HEK293T (cell line): ENCODE measurements around the gene WIPF1.

Experiments
- ARNT ChIP-seq: fragments of 450-650 bp; IDR thresholded peaks from 2 replicates; pipeline ENCODE4 v1.6.1; 2017; ENCODE audit warnings: mild to moderate bottlenecking
- BHLHE40 ChIP-seq: fragments of 450-650 bp; IDR thresholded peaks from 2 replicates; pipeline ENCODE4 v1.6.1; 2016; ENCODE audit warnings: mild to moderate bottlenecking, moderate library complexity, borderline replicate concordance
- FOXM1 ChIP-seq: fragments of 450-650 bp; IDR thresholded peaks from 2 replicates; pipeline ENCODE4 v1.6.1; 2017; ENCODE audit warnings: mild to moderate bottlenecking, borderline replicate concordance
- PKNOX1 ChIP-seq: fragments of 450-650 bp; IDR thresholded peaks from 2 replicates; pipeline ENCODE4 v1.6.1; 2016

DNA sequence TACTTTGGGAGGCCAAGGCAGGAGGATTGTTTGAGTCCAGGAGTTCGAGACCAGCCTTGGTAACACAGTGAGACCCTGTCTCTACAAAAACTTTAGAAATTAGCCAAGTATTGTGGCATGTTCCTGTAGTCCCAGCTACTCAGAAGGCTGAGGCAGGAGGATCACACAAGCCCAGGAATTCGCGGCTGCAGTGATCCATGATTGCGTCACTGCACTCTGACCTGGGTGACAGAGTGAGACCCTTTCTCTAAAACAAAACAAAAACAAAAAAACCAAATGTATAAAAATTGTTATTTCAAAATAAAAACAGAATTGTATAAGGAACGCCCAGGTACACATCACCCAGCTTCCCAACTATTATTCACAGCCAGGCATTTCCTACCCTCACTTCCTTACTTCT lies 56.7 kb downstream of the WIPF1 start:
- TF ChIP-seq BHLHE40 (no peak), ARNT (no peak), FOXM1 (no peak), PKNOX1 (no peak)
